ENCODE results near the gene MIDN.

The MIDN gene

DNA sequence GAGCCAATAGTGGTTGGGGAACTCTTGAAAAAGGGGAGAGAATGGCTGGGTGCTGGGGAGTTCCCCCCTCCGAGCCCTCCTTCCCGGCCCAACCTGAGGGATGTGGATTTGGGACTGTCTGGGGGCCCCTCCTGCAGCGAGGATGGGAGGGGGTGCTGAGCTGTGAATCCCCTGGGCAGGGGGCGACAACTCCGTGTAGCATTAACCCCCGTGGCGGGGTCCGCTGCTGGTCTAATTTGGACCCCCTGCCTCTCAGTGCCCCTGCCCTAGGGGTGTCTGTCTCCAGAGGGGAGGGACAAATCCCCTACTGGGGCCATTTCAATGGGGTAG is 9.7 kb downstream of the MIDN start:
- DNase-seq (no peak), ATAC-seq (replicated peaks) (no peak)
- no peaks in the 10 kb centered on the region for H3K27me3 Mint-ChIP-seq
- H3K4me3 Mint-ChIP-seq = peak overlapping the region; percentile 89 to 94
- H3K27ac Mint-ChIP-seq = peak overlapping the region; percentile 98 to 99
- H3K9me3 Mint-ChIP-seq = no peaks in the 10 kb centered on the region
- H3K4me1 Mint-ChIP-seq (ENCODE audit: low read depth in 2 of 2) = peaks cover 42 to 47% of the 10 kb centered on the region in 2 donors
- H3K36me3 Mint-ChIP-seq (ENCODE audit: insufficient read depth) = peaks cover 90% of the 10 kb centered on the region

DNA sequence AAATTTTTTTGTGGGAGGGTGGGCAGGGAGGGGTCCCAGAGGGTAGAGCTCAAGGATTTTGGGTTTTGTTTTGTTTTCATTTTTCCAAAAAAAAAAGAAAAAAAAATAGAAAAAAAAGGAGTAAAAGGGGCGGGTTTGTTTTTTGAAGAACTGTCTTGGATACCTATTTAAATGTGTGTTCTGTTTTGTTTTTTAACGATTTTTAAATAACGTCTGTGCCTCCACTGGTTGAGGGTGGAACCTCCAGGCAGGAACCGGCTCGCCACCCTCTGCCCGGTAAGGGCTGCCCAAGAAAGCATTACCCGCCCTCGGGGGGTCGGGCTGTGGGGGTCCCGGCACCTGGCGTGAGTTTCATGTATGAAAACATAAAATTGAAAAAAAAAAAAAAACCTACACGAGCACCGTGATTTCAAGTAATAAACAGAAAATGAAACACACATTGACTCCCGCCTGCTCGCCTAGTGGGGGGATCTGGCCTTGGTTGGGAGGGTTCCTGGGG is 10.4 kb downstream of the MIDN start:
- peaks cover 84% of the 10 kb centered on the region for H3K36me3 Mint-ChIP-seq (ENCODE audit: insufficient read depth)
- no peak for DNase-seq
- H3K4me3 Mint-ChIP-seq = peak overlapping the region; percentile 89 to 94
- H3K27ac Mint-ChIP-seq = peak overlapping the region; percentile 98 to 99
- no peaks in the 10 kb centered on the region for H3K9me3 Mint-ChIP-seq
- ATAC-seq (replicated peaks) = peak; percentile 0
- H3K4me1 Mint-ChIP-seq (ENCODE audit: low read depth in 2 of 2) = peaks cover 40 to 47% of the 10 kb centered on the region in 2 donors
- H3K27me3 Mint-ChIP-seq = no peaks in the 10 kb centered on the region

GRCh38 chr19:1259206-1259875 is 11.0 kb downstream of the MIDN start:
- Mint-ChIP-seq H3K27me3 (no peaks in the 10 kb centered on the region), H3K9me3 (no peaks in the 10 kb centered on the region), H3K4me3 (peak overlapping the region; percentile 89 to 94), H3K36me3 (ENCODE audit: insufficient read depth) (peaks cover 78% of the 10 kb centered on the region), H3K27ac (peak overlapping the region; percentile 98 to 99), H3K4me1 (ENCODE audit: low read depth in 2 of 2) (peaks cover 40 to 47% of the 10 kb centered on the region in 2 donors)
- DNase-seq (peak; percentile 69 to 75 (median 70)), ATAC-seq (replicated peaks) (peak; percentile 36)

DNA sequence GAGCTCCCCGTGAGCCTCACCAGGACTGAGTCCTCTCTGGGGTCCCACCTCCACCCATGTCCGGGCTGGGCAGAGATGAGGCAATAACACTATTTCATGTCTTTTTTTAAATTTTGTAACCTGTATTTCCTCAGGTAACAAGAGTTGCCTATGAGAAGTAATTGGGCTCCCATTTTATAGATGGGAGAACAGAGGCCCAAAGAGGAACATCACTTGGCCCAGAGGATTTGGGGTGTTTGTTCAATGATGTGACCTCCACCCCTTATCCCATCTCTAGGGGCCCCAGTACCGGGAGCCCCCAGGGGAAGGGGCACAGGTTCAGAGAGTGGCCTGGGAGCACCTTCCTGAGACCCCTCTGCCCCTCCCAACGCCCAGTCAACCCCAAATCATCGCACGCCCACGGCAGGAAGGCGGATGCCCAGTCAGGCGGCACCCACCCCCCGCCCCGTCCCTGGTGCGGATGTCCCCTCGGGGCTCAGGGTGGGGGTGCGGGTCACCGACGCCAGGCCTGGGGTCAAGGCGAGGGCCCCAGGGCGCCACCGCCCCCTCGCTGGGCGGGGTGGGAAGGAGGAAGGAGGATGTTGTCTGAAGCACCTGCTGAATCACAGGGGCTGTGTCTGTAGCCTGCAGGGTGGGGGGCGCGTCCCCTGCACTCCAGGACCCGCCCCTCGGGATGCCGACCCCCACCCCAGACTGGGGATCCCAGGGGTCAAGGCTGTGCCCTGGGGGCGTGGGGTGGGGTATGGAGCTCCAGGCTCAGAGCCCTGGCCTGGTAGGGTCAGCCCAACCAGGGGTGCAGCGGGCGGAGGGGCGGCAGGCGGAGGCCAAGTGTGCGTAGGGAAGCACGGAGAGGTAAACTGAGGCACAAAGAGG is 11.7 kb downstream of the MIDN start:
- Mint-ChIP-seq H3K4me3 (peak overlapping the region; percentile 89 to 94), H3K4me1 (ENCODE audit: low read depth in 2 of 2) (peaks cover 38 to 47% of the 10 kb centered on the region in 2 donors), H3K27ac (peak overlapping the region; percentile 98 to 99), H3K9me3 (no peaks in the 10 kb centered on the region), H3K36me3 (ENCODE audit: insufficient read depth) (peaks cover 70% of the 10 kb centered on the region), H3K27me3 (no peaks in the 10 kb centered on the region)
- ATAC-seq (replicated peaks) (peak; percentile 20), DNase-seq (peak; percentile 43 to 55 (median 49))

DNA sequence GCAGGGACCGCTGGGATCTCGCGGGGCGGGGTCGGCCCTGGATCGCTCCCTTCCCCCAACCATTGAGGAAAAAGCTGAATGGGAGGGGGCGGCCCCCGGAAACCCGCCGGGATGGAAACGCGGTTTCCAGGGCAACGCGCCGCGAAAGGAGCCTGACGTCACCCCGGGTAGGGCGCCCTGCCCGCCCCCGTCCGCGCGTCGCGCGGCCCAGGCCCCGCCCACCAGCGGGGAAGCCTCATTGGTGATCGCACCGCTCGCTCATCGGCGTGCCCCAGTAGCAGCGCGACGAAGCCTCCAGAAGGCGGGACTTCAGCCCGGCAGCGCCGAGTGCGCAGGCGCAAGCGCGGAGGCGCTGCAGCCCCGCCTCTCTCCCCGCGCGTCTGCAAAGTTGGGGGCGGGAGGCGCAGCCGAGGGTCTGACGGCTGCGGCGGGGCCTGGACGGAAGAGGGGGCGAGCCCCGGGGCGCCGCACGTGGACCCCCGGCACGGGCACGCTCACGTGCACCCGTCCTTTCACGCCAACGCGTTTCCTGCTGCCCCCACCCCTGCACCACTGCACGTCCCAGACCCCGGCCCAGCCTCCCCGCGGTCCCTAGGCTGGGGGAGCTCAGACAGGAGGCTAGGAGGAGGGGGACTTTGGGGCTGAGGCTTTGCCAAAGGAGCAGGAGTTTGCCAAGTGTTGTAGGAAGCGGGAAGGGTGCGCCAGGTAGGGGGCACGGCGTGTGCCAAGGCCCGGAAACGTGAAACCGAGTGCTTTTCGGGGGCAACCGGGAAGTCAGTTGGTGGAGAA is 12.6 kb downstream of the MIDN start:
- Mint-ChIP-seq H3K9me3 (no peaks in the 10 kb centered on the region), H3K27me3 (no peaks in the 10 kb centered on the region), H3K27ac (peak overlapping the region; percentile 98 to 99), H3K36me3 (ENCODE audit: insufficient read depth) (peaks cover 62% of the 10 kb centered on the region), H3K4me3 (peak overlapping the region; percentile 89 to 94), H3K4me1 (ENCODE audit: low read depth in 2 of 2) (peaks cover 44 to 52% of the 10 kb centered on the region in 2 donors)
- ATAC-seq (replicated peaks) (peak; percentile 75), DNase-seq (peak; percentile 94 to 97 (median 96))

DNA sequence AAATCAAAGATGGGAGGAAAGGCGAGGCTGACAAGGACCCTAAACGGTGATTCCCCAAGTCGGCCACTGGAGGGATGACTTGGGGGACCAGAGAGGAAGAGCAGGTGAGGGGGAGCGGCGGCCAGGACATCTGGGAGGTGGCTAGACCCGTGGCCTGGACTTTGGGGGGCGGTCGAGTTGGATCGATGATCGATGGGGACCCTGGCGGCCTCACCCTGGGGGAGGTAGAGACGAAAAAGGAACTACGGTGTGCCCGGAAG is 13.1 kb downstream of the MIDN start:
- no peaks in the 10 kb centered on the region for H3K27me3 Mint-ChIP-seq
- H3K4me3 Mint-ChIP-seq = peak overlapping the region; percentile 89 to 94
- H3K4me1 Mint-ChIP-seq (ENCODE audit: low read depth in 2 of 2) = peaks cover 45 to 53% of the 10 kb centered on the region in 2 donors
- H3K36me3 Mint-ChIP-seq (ENCODE audit: insufficient read depth) = peaks cover 59% of the 10 kb centered on the region
- H3K27ac Mint-ChIP-seq = peak overlapping the region; percentile 98 to 99
- DNase-seq (no peak), ATAC-seq (replicated peaks) (peak; percentile 3)
- no peaks in the 10 kb centered on the region for H3K9me3 Mint-ChIP-seq

- H3K4me3 Mint-ChIP-seq = peak overlapping the region; percentile 89 to 94
- peak; percentile 1 for ATAC-seq (replicated peaks)
- H3K9me3 Mint-ChIP-seq = no peaks in the 10 kb centered on the region
- H3K27me3 Mint-ChIP-seq = no peaks in the 10 kb centered on the region
- DNase-seq = peak; percentile 43 to 52 (median 49)
- H3K4me1 Mint-ChIP-seq (ENCODE audit: low read depth in 2 of 2) = peaks cover 46 to 53% of the 10 kb centered on the region in 2 donors
- H3K27ac Mint-ChIP-seq = peak overlapping the region; percentile 98 to 99
- peaks cover 57% of the 10 kb centered on the region for H3K36me3 Mint-ChIP-seq (ENCODE audit: insufficient read depth)
Measured at GRCh38 chr19:1261798-1262622, 13.6 kb downstream of the MIDN start.

GRCh38 chr19:1262623-1263123 is 14.3 kb downstream of the MIDN start:
- no peaks in the 10 kb centered on the region for H3K9me3 Mint-ChIP-seq
- ATAC-seq (replicated peaks) = no peak
- peak overlapping the region; percentile 68 to 73 for H3K4me3 Mint-ChIP-seq
- peak overlapping the region; percentile 67 to 72 for H3K27ac Mint-ChIP-seq
- H3K36me3 Mint-ChIP-seq (ENCODE audit: insufficient read depth) = peaks cover 56% of the 10 kb centered on the region
- peaks cover 46 to 55% of the 10 kb centered on the region in 2 donors for H3K4me1 Mint-ChIP-seq (ENCODE audit: low read depth in 2 of 2)
- no peaks in the 10 kb centered on the region for H3K27me3 Mint-ChIP-seq
- DNase-seq = no peak

DNA sequence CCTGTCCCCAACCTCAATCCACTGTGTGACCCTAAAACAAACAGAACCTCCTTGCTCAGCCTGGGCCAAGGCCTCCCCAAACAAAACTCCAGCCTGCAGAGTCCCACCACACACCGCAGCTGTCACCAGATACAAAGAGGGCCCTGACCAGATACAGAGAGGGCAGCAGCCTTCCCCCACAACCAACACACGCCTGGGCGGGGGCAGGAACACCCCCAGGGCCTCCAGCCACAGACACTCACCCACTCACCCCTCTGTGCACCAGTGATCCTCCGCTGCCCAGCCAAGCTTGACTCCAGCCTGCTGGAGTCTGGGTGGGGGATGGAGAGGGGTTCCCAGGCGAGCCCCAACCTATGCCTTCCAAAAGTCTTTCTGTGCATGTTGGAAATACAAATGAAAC is 14.8 kb downstream of the MIDN start:
- ATAC-seq (replicated peaks) (no peak), DNase-seq (no peak)
- Mint-ChIP-seq H3K4me3 (peak overlapping the region; percentile 68 to 73), H3K27me3 (no peaks in the 10 kb centered on the region), H3K9me3 (no peaks in the 10 kb centered on the region), H3K27ac (peak overlapping the region; percentile 67 to 72), H3K36me3 (ENCODE audit: insufficient read depth) (peaks cover 56% of the 10 kb centered on the region), H3K4me1 (ENCODE audit: low read depth in 2 of 2) (peaks cover 47 to 53% of the 10 kb centered on the region in 2 donors)

GRCh38 chr19:1264801-1265614 is 16.6 kb downstream of the MIDN start:
- Mint-ChIP-seq H3K27me3 (no peaks in the 10 kb centered on the region), H3K4me3 (peak overlapping the region; percentile 68 to 77), H3K27ac (peak overlapping the region in 1 of 2 donors; percentile 68), H3K4me1 (ENCODE audit: low read depth in 2 of 2) (peaks cover 49 to 50% of the 10 kb centered on the region in 2 donors), H3K36me3 (ENCODE audit: insufficient read depth) (peaks cover 56% of the 10 kb centered on the region), H3K9me3 (no peaks in the 10 kb centered on the region)
- ATAC-seq (replicated peaks) = no peak
- DNase-seq = no peak

DNA sequence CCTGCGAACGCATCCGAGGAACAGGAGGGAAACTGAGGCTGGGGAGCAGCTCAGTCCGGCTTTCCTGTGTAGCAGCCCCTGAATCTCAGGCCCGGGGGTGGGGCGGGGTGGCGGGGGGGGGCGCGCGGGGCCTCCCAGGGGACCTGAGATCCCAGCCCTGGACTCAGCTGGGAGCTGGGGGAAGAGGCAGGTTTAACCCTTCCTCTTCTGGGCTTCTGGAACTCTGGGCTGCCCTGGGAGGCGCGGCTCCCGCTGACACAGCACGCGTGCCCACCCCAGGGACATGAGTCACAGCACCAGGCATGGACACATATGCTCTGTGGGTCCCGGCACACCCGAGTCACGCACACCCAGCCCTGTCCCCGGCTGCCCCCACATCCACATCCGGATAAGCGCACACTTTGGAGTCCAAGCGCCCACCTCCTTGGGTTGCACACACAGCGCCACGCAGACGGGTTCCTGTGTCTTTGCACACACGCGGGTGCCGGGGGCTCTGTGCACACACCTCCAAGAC is 17.3 kb downstream of the MIDN start:
- Mint-ChIP-seq H3K4me1 (ENCODE audit: low read depth in 2 of 2) (peaks cover 54 to 56% of the 10 kb centered on the region in 2 donors), H3K9me3 (no peaks in the 10 kb centered on the region), H3K27me3 (no peaks in the 10 kb centered on the region), H3K36me3 (ENCODE audit: insufficient read depth) (peaks cover 56% of the 10 kb centered on the region), H3K27ac (peak overlapping the region in 1 of 2 donors; percentile 68), H3K4me3 (peak overlapping the region; percentile 77 to 82)
- ATAC-seq (replicated peaks) (peak; percentile 1), DNase-seq (peak; percentile 41 to 46 (median 45))

All from effector memory CD8-positive, alpha-beta T cell (primary cell).